GM12891 (cell line): ENCODE results near the gene DYRK2.

Experiments used
- POLR2A ChIP-seq: IDR thresholded peaks from 2 replicates; pipeline ENCODE4 v1.6.1; 2011; ENCODE audit warnings: low read depth, low read length, control low read depth
- POLR2AphosphoS5 ChIP-seq: IDR thresholded peaks from 2 replicates; pipeline ENCODE4 v1.6.1; 2011; ENCODE audit warnings: low read depth, low read length, control low read depth
- TAF1 ChIP-seq: IDR thresholded peaks from 2 replicates; pipeline ENCODE4 v1.6.1; 2011; ENCODE audit warnings: low read depth, low read length, control low read depth

GRCh38 chr12:67677166-67677565 is 28.6 kb downstream of the DYRK2 start:
- TF ChIP-seq POLR2AphosphoS5 (no peak), POLR2A (no peak), TAF1 (no peak)
